ENCODE measurements around the gene BHLHE40.

BHLHE40 gene

DNA sequence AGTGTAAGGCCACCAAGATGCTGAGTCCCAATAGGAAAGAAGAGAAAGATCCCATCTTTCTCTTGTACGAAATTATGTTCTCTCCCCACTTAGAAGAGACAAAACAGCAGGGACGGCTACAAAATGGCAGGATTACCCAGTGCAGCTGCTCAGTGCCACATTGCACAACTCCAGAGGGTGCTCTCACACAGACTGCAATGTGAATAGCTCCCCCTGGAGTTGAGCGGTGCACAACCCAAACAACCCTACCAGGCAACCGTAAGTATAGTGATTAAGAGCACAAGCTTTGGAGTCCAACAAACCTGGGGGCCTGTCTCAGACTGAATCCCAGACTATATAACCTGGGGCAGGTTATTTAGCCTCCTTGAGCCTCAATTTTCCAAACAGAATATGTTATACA, 3.1 kb upstream of the BHLHE40 start:
- H3K9me3 ChIP-seq (ENCODE audit: control insufficient read depth, low read length), result no peaks in the 10 kb centered on the region
- no peak overlapping the region for H3K27ac ChIP-seq (ENCODE audit: insufficient read depth, low read depth, low read length, poor library complexity, severe bottlenecking)
- H3K27me3 ChIP-seq (ENCODE audit: control insufficient read depth, insufficient read depth, low read length, poor library complexity, severe bottlenecking), result peaks cover 57% of the 10 kb centered on the region
- no peak overlapping the region for H3K4me3 ChIP-seq (ENCODE audit: insufficient read depth, low read depth, low read length)
- H3K36me3 ChIP-seq (ENCODE audit: control insufficient read depth, insufficient read depth, low read length), result no peaks in the 10 kb centered on the region
- peaks cover 23% of the 10 kb centered on the region for H3K4me1 ChIP-seq (ENCODE audit: control insufficient read depth, insufficient read depth, low read length)
- WGBS, 2 experiments, result 33 to 35% methylated on average over 4 of the region's 4 CpGs

DNA sequence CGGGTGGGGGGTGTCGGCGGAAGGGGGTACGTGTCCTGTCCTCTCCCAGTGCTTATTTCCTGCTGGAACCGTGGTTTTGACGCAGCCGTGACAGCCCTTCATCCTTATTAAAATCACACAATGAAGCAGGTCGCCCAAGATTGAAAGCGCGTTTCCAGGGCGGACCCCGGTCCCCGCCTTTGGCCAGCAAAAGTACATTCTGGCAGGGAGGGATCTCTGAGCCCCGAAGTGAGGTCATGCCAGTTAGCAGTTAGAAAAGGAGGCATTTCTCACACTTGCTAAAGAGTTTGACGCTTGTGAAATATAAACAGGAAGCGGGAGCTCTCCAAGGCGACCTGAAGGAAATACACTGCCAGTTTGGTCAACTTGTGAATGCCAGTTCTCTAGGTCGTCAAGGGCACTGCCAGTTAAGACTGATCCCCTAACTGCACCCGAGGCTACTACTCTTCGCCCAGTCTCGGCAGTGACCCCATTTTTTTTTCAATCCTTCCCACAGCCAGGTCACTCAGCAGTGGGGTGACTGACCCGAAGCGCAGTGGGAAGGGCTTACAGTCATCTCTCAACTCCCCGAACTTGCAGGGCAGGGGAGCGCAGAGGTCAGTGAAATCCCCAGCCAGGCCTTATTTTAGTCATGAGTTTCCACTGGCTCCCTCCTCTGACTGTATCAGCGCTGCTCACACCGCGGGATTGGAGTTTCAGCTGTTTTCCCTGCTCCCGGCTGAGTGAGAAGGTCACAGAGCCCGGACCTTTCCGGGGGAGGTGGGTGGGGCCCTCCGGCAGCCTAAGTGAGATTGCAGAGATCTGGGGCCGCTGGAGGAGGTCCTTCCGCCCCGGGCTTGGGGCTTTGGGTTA, 2.0 kb upstream of the BHLHE40 start:
- Histone ChIP-seq H3K4me3 (ENCODE audit: insufficient read depth, low read depth, low read length) (peak overlapping the region; percentile 40), H3K27me3 (ENCODE audit: control insufficient read depth, insufficient read depth, low read length, poor library complexity, severe bottlenecking) (peaks cover 68% of the 10 kb centered on the region), H3K36me3 (ENCODE audit: control insufficient read depth, insufficient read depth, low read length) (no peaks in the 10 kb centered on the region), H3K27ac (ENCODE audit: insufficient read depth, low read depth, low read length, poor library complexity, severe bottlenecking) (no peak overlapping the region), H3K4me1 (ENCODE audit: control insufficient read depth, insufficient read depth, low read length) (peaks cover 23% of the 10 kb centered on the region), H3K9me3 (ENCODE audit: control insufficient read depth, low read length) (no peaks in the 10 kb centered on the region)
- 13 to 14% methylated on average over 35 of the region's 35 CpGs for WGBS, 2 experiments

DNA sequence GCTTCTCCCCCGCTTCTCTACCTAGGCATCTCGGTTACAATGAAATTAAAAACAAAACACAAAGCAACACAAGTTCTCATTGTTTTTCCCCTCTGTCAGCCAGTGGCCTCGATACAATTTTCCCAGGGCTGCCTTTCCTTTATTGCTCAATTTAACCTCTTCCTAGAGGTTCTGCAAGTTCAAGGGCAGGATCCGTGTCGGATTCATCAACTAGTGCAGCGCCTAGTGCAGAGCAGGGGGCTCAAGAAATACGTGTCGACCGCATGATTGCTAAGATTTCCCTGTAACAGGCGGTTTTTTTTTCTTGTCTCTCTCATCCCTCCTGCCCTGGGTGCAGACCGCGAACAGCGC, 1.4 kb upstream of the BHLHE40 start:
- peaks cover 74% of the 10 kb centered on the region for H3K27me3 ChIP-seq (ENCODE audit: control insufficient read depth, insufficient read depth, low read length, poor library complexity, severe bottlenecking)
- WGBS, 2 experiments, result 1% methylated on average over 13 of the region's 13 CpGs
- H3K4me1 ChIP-seq (ENCODE audit: control insufficient read depth, insufficient read depth, low read length), result peaks cover 23% of the 10 kb centered on the region
- H3K27ac ChIP-seq (ENCODE audit: insufficient read depth, low read depth, low read length, poor library complexity, severe bottlenecking), result no peak overlapping the region
- H3K9me3 ChIP-seq (ENCODE audit: control insufficient read depth, low read length), result no peaks in the 10 kb centered on the region
- H3K36me3 ChIP-seq (ENCODE audit: control insufficient read depth, insufficient read depth, low read length), result no peaks in the 10 kb centered on the region
- H3K4me3 ChIP-seq (ENCODE audit: insufficient read depth, low read depth, low read length), result peak overlapping the region; percentile 40

DNA sequence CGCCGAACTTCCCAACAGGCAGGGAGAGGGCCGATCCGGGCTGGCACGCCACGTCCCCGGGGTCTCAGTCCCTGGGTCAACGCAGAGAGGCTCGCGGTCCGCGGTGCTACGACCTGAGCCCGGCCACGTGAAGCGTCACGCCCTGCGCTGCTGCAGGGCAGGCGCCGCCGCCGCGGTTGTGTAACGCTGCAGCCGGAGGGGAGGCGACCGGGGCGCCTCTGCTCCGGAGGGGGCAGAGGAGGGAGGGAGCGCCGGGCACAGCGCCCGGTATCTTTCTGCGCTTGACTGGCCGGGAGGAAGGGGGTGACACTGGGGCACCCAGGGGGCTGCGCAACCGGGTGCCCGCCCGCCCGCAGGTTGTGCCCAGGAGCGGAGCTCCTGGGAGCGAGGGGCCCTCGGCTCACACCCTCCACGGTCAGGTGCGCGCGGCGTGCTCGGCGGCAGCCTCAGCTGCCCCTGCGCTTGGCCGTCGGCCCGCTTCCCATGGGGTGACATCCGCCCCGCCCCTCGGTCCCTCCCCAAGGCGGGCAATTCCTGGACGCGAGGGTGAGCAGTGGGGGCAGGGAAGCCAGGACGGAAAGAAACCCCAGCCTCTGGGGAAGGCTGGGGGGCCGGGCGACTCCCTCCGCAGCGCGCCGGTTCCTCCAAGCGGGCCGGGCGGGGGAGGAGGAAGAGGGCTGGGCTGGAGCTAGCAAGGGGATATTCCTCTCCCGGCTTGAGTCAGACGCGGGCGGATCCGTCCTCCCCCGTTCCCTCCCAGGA, 852 bp upstream of the BHLHE40 start:
- Histone ChIP-seq H3K27me3 (ENCODE audit: control insufficient read depth, insufficient read depth, low read length, poor library complexity, severe bottlenecking) (peaks cover 80% of the 10 kb centered on the region), H3K4me1 (ENCODE audit: control insufficient read depth, insufficient read depth, low read length) (peaks cover 26% of the 10 kb centered on the region), H3K9me3 (ENCODE audit: control insufficient read depth, low read length) (no peaks in the 10 kb centered on the region), H3K27ac (ENCODE audit: insufficient read depth, low read depth, low read length, poor library complexity, severe bottlenecking) (no peak overlapping the region), H3K36me3 (ENCODE audit: control insufficient read depth, insufficient read depth, low read length) (no peaks in the 10 kb centered on the region), H3K4me3 (ENCODE audit: insufficient read depth, low read depth, low read length) (peak overlapping the region; percentile 40)
- WGBS, 2 experiments, result 0% methylated on average over 76 of the region's 76 CpGs

DNA sequence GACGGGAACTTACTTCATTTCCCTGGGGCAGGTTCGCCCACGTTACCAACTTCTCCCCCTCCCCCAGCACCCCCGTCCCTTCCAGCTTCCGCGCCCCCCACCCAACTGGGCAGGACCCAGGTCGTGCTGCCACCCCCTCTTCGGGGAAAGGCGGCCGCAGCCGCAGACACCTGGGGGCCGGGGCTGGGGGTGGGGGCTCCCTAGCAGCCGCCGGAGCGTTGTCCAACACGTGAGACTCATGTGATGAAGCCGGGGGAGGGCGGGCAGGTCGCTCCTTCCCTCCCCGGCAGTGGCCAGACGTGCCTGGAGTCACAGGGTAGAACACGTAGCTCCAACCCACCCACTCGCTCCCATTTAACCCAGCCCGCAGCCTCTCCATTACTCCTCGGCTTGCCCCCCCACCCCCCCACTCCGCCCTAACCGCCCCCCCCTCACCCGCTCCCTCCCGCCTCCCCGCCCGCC, 240 bp upstream of the BHLHE40 start:
- 0% methylated on average over 23 to 25 of the region's 31 CpGs for WGBS, 2 experiments
- Histone ChIP-seq H3K9me3 (ENCODE audit: control insufficient read depth, low read length) (no peaks in the 10 kb centered on the region), H3K36me3 (ENCODE audit: control insufficient read depth, insufficient read depth, low read length) (no peaks in the 10 kb centered on the region), H3K27ac (ENCODE audit: insufficient read depth, low read depth, low read length, poor library complexity, severe bottlenecking) (no peak overlapping the region), H3K4me1 (ENCODE audit: control insufficient read depth, insufficient read depth, low read length) (peaks cover 32% of the 10 kb centered on the region), H3K4me3 (ENCODE audit: insufficient read depth, low read depth, low read length) (peak overlapping the region; percentile 40), H3K27me3 (ENCODE audit: control insufficient read depth, insufficient read depth, low read length, poor library complexity, severe bottlenecking) (peaks cover 86% of the 10 kb centered on the region)

DNA sequence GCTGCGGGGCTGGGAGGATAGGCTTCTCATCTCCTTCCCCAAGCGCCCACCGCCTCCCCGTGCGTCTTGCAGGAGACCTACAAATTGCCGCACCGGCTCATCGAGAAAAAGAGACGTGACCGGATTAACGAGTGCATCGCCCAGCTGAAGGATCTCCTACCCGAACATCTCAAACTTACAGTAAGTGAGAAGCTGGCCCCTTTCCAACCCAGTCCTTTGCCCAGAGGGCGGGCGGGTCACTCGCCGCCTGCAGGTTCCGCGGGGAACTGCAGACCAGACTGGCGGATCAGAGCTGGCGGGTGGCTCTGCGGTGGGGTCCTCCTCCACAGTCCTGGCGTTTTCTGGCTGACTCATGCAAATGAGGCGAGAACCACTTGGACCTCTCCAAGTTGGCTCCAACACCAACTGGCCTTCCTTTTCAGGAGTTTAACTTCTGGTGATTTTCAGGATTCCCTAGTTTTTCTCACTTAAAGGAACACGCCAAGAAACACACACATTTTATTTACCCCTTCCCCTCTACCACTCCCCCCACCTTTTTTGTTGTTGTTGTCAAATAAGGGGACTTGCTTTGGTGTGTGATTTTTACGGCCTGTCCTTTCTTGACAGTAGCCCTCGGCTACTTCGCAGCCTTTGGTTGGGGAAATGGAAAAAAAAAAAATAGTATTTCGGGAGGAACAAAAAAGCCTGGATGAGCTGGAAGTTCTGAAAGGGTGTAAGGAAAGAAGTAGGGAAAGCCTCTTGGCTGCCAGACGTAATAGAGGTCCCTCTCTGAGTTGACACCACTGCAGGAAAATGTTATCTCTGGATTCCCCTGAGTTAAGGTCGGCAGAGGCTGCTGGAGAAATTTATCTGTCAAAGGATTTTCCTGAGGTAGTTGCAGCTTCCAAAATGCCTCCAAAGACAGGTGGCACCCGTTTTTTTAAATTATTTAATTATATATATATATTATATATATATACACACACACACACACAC, 1.3 kb downstream of the BHLHE40 start:
- Histone ChIP-seq H3K36me3 (ENCODE audit: control insufficient read depth, insufficient read depth, low read length) (no peaks in the 10 kb centered on the region), H3K4me1 (ENCODE audit: control insufficient read depth, insufficient read depth, low read length) (peaks cover 39% of the 10 kb centered on the region), H3K27me3 (ENCODE audit: control insufficient read depth, insufficient read depth, low read length, poor library complexity, severe bottlenecking) (peaks cover 96% of the 10 kb centered on the region), H3K27ac (ENCODE audit: insufficient read depth, low read depth, low read length, poor library complexity, severe bottlenecking) (no peak overlapping the region), H3K9me3 (ENCODE audit: control insufficient read depth, low read length) (no peaks in the 10 kb centered on the region), H3K4me3 (ENCODE audit: insufficient read depth, low read depth, low read length) (peak overlapping the region; percentile 40)
- 15 to 16% methylated on average over 30 to 31 of the region's 32 CpGs for WGBS, 2 experiments

DNA sequence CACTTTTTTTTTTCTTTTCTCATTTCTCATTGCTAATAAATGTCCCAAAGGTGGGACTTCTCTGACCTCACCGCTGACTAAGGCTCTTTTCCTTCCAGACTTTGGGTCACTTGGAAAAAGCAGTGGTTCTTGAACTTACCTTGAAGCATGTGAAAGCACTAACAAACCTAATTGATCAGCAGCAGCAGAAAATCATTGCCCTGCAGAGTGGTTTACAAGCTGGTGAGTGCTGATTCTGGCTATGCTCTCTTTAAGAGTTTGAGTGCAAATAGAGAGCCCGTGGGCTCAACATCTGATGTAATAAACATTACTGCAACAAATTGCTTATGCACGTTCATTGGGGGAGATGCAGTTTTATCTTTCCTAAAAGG, 2.0 kb downstream of the BHLHE40 start:
- Histone ChIP-seq H3K27me3 (ENCODE audit: control insufficient read depth, insufficient read depth, low read length, poor library complexity, severe bottlenecking) (peaks cover 96% of the 10 kb centered on the region), H3K27ac (ENCODE audit: insufficient read depth, low read depth, low read length, poor library complexity, severe bottlenecking) (no peak overlapping the region), H3K4me1 (ENCODE audit: control insufficient read depth, insufficient read depth, low read length) (peaks cover 39% of the 10 kb centered on the region), H3K36me3 (ENCODE audit: control insufficient read depth, insufficient read depth, low read length) (no peaks in the 10 kb centered on the region), H3K9me3 (ENCODE audit: control insufficient read depth, low read length) (no peaks in the 10 kb centered on the region), H3K4me3 (ENCODE audit: insufficient read depth, low read depth, low read length) (no peak overlapping the region)
- WGBS, 2 experiments, result 73 to 82% methylated on average over 3 of the region's 3 CpGs

DNA sequence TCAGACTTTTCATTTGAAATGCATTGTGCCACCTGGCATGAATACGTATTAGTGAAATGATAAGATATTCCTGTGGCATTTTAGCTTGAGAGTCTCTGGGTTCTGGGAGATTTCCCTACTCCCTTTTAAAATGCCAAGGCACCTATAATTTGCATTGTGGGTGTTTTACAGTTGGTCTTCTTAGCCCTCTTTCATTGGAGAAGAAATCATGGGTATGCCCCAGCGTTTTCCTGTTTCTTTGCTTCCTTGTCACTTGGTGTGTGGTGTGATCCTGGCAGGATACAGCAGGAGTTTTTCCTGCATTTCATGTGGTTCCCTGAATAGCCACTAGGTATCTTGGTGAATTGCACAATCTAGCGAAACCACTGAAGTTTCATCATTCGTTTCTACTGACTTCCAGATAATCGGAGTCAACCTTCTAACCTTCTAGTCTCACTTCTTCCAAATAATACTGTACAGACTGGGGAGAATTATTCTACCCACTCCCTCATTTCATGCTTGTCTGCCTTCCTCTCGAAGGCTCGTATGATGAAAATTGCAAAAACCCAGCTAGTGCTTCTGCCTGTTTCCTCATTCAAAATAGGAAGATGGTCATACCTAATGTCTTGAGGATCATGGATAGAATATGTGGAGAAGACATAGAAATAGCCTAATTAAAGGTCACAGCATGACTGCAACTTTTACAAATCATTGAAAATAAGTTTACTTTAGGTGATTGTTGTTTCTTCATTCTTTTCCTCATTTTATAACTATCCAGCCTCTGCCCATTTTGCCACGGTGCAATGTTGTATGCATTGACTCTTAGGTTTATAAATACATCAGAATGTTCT, 2.6 kb downstream of the BHLHE40 start:
- Histone ChIP-seq H3K27ac (ENCODE audit: insufficient read depth, low read depth, low read length, poor library complexity, severe bottlenecking) (no peak overlapping the region), H3K27me3 (ENCODE audit: control insufficient read depth, insufficient read depth, low read length, poor library complexity, severe bottlenecking) (peaks cover 96% of the 10 kb centered on the region), H3K36me3 (ENCODE audit: control insufficient read depth, insufficient read depth, low read length) (no peaks in the 10 kb centered on the region), H3K4me3 (ENCODE audit: insufficient read depth, low read depth, low read length) (no peak overlapping the region), H3K4me1 (ENCODE audit: control insufficient read depth, insufficient read depth, low read length) (peaks cover 37% of the 10 kb centered on the region), H3K9me3 (ENCODE audit: control insufficient read depth, low read length) (no peaks in the 10 kb centered on the region)
- WGBS, 2 experiments, result 72 to 80% methylated on average over 7 of the region's 8 CpGs

Measured in ectodermal cell (in vitro differentiated cells).